GM12874 (cell line): Measurements from ENCODE around the gene EGR1.
A peak's percentile ranks its signal among the peaks of the same experiment; 100 is the strongest.

Source experiments
- CTCF ChIP-seq: IDR thresholded peaks from 2 replicates; pipeline ENCODE4 v1.5.1; 2011; ENCODE audit warnings: low read depth, mild to moderate bottlenecking, control low read depth, low read length, moderate library complexity; ENCODE audit not compliant: insufficient read depth

EGR1 gene

GRCh38 chr5:138463419-138464007, 1.8 kb upstream of the EGR1 start:
- no peak for TF ChIP-seq CTCF

- TF ChIP-seq CTCF = peak; percentile 90
Measured at GRCh38 chr5:138464008-138464387, 1.3 kb upstream of the EGR1 start.

GRCh38 chr5:138464388-138465260, 655 bp upstream of the EGR1 start:
- no peak for TF ChIP-seq CTCF

- TF ChIP-seq CTCF = no peak
Measured at GRCh38 chr5:138466125-138466899, 1.0 kb downstream of the EGR1 start.

GRCh38 chr5:138466900-138467710, 1.8 kb downstream of the EGR1 start:
- TF ChIP-seq CTCF = no peak

GRCh38 chr5:138467711-138468132, 2.4 kb downstream of the EGR1 start:
- no peak for TF ChIP-seq CTCF
